B cell (primary cell): ENCODE data around the gene C19orf53. TPM values are rescaled to one million over a fixed set of nuclear protein-coding genes. Genes with fewer than 3 reads are reported as not detected.

ENCODE experiments used
- ATAC-seq: fragments of 200-7000 bp; cut with Tn5 transposase; one replicate; pipeline ENCODE4 v1.10.0; 2021; ENCODE audit warnings: low read depth, mild to moderate bottlenecking, moderate number of reproducible peaks, moderate library complexity
- CTCF ChIA-PET: fragments of 350-600 bp; sonication (Branson Sonifier 250); formaldehyde crosslinking; loops from one replicate; lab custom pipeline; 2021; ENCODE audit warnings: antibody characterized with exemption, inconsistent platforms; lab: Charles Lee
- POLR2A ChIA-PET: fragments of 350-600 bp; sonication (Branson Sonifier 250); formaldehyde crosslinking; loops from one replicate; lab custom pipeline; 2021; ENCODE audit warnings: antibody characterized with exemption; lab: Charles Lee
- DNase-seq: peaks from one replicate; pipeline ENCODE4 v3.0.0; 2013
- H2AFZ ChIP-seq: 2 replicates; pipeline ENCODE4 v1.6.1; 2012; ENCODE audit warnings: mild to moderate bottlenecking, low read depth, low read length; ENCODE audit not compliant: insufficient read depth, poor library complexity, severe bottlenecking
- H3K27ac ChIP-seq, 2 donors: 1 replicate in 1 of 2; 2 replicates in 1 of 2; pipeline ENCODE4 v1.5.1; 2012 to 2013; ENCODE audit warnings: low read length in 2 of 2, mild to moderate bottlenecking in 2 of 2, moderate library complexity in 1 of 2
- H3K27me3 ChIP-seq, 4 experiments: fragments of 200-600 bp in 1 of 4; sonication (generic) in 1 of 4; replicated peaks in 1 of 4; 1 replicate in 2 of 4; 2 replicates in 2 of 4; pipeline versions ENCODE4 v1.6.1 to v1.7.0; 2013 to 2016; ENCODE audit warnings: low read length in 3 of 4, mild to moderate bottlenecking in 2 of 4, mixed read lengths in 1 of 4, moderate library complexity in 1 of 4; ENCODE audit not compliant: insufficient read depth in 4 of 4, control insufficient read depth in 3 of 4; ENCODE audit errors: control extremely low read depth in 1 of 4
- H3K36me3 ChIP-seq, 2 experiments: replicated peaks in 1 of 2; 1 replicate in 1 of 2; 2 replicates in 1 of 2; pipeline versions ENCODE4 v1.6.1 to v1.7.1; 2013; ENCODE audit warnings: low read length in 1 of 2; ENCODE audit not compliant: insufficient read depth in 2 of 2, control insufficient read depth in 1 of 2; ENCODE audit errors: control extremely low read depth in 1 of 2, extremely low read depth in 1 of 2
- H3K4me1 ChIP-seq, 2 donors: fragments of 200-600 bp in 1 of 2; sonication (generic) in 1 of 2; 1 replicate in 1 of 2; 2 replicates in 1 of 2; pipeline versions ENCODE4 v1.5.1 to v1.6.1; 2013 to 2017; ENCODE audit warnings: low read length in 2 of 2; ENCODE audit not compliant: control insufficient read depth in 2 of 2, insufficient read depth in 2 of 2
- H3K4me2 ChIP-seq: replicated peaks from 2 replicates; pipeline ENCODE3; 2012; ENCODE audit warnings: mild to moderate bottlenecking, low read depth, low read length; ENCODE audit not compliant: poor library complexity, severe bottlenecking
- H3K4me3 ChIP-seq, 5 experiments: fragments of 200-600 bp in 1 of 5; sonication (generic) in 1 of 5; 1 replicate in 3 of 5; 2 replicates in 2 of 5; pipeline versions ENCODE4 v1.5.1 to v1.7.0; 2011 to 2016; ENCODE audit warnings: low read length in 4 of 5, mild to moderate bottlenecking in 4 of 5, low read depth in 2 of 5, control low read depth in 1 of 5, moderate library complexity in 1 of 5; ENCODE audit not compliant: insufficient read depth in 1 of 5; ENCODE audit errors: control extremely low read depth in 1 of 5, extremely low read depth in 1 of 5
- H3K79me2 ChIP-seq: fragments of 200-600 bp; sonication (generic); one replicate; pipeline ENCODE4 v1.6.0; 2016; ENCODE audit warnings: low read length; ENCODE audit not compliant: control insufficient read depth, insufficient read depth
- H3K9ac ChIP-seq: fragments of 200-600 bp; sonication (generic); 2 replicates; pipeline ENCODE4 v1.6.1; 2017; ENCODE audit warnings: mild to moderate bottlenecking, low read length, moderate library complexity
- H3K9me3 ChIP-seq, 3 donors: one replicate each; pipeline versions ENCODE4 v1.6.1 to v1.7.1; 2013; ENCODE audit warnings: low read length in 2 of 3; ENCODE audit not compliant: control insufficient read depth in 2 of 3, insufficient read depth in 1 of 3; ENCODE audit errors: control extremely low read depth in 1 of 3
- H4K20me1 ChIP-seq: 2 replicates; pipeline ENCODE4 v1.6.0; 2012; ENCODE audit warnings: mild to moderate bottlenecking, low read length; ENCODE audit not compliant: insufficient read depth, control insufficient read depth, poor library complexity, severe bottlenecking
- H3K27ac Mint-ChIP-seq: one replicate; pipeline ENCODE4 v1.8.0; 2021; ENCODE audit warnings: mixed read lengths
- H3K27me3 Mint-ChIP-seq: one replicate; pipeline ENCODE4 v1.8.0; 2021; ENCODE audit warnings: mixed read lengths
- H3K4me1 Mint-ChIP-seq: one replicate; pipeline ENCODE4 v1.8.0; 2021; ENCODE audit warnings: mixed read lengths
- H3K4me3 Mint-ChIP-seq: one replicate; pipeline ENCODE4 v1.8.0; 2021; ENCODE audit warnings: mixed read lengths
- H3K9me3 Mint-ChIP-seq: one replicate; pipeline ENCODE4 v1.8.0; 2022; ENCODE audit warnings: mixed read lengths; ENCODE audit not compliant: insufficient read depth
- EZH2 ChIP-seq: IDR thresholded peaks from 2 replicates; pipeline ENCODE4 v1.6.1; 2012; ENCODE audit warnings: borderline replicate concordance, low read depth, mild to moderate bottlenecking, moderate library complexity, low read length; ENCODE audit not compliant: insufficient read depth, poor library complexity, severe bottlenecking
- WGBS: methylation state at CpG from one replicate; pipeline ENCODE4 v1.1.5; 2013; ENCODE audit warnings: missing lambda C conversion rate; ENCODE audit not compliant: insufficient coverage; 5-methylcytosine and 5-hydroxymethylcytosine counted together
- intact Hi-C: fragments of 100-400 bp; cut with micrococcal nuclease; formaldehyde crosslinking; loops from one replicate; pipeline ENCODE4 v1.10.0; 2022
- polyA plus RNA-seq: library from polyadenylated mRNA; depleted of rRNA; stranded (reverse); fragments of >200 nt; gene quantifications from 2 replicates; pipeline ENCODE4 v1.2.3, GENCODE V29; 2012
- total RNA-seq, 2 donors: library from RNA; stranded (reverse); fragments of 120-200 nt in 1 of 2; gene quantifications; 1 replicate in 1 of 2; 2 replicates in 1 of 2; pipeline versions ENCODE4 v1.2.3 to v1.2.4, GENCODE V29; 2013 to 2022
- TF ChIP-seq, protein P1 (sequence below): fragments of 200-600 bp; IDR thresholded peaks from one replicate; pipeline ENCODE4 v1.8.0; 2022; ENCODE audit warnings: antibody characterized with exemption, mild to moderate bottlenecking

The C19orf53 gene
- total and polyA plus RNA-seq, 2 donors (not counting 1 experiment from before 2014, with no cell fraction given): 62.5 to 110 TPM

DNA sequence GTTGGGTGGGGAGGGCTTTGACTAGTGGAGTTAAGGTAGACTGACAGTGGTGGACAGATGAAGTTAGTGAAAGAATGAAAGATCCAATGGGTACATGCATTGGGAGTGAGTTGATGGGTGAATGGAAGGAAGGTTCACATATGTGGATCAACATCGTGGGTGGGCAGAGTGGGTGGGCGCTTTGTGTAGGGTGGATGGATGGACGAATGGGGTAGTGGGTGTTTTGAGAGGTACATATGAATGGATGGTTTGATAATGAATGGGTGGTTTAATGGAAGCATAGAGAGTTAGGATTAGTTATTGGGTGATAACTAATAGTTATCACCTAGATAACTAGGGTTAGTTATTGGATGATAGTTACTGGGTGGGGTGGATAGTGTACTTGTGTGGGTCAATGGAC is 32.5 kb downstream of the C19orf53 start:
- H3K9ac ChIP-seq: no peak overlapping the region
- POLR2A ChIA-PET: no interaction called here
- no peaks in the 10 kb centered on the region for H3K27me3 ChIP-seq
- peaks cover 3 to 10% of the 10 kb centered on the region in 2 experiments for H3K36me3 ChIP-seq
- no peak for ATAC-seq
- H3K9me3 ChIP-seq: no peaks in the 10 kb centered on the region
- CTCF ChIA-PET: interaction anchor here (0.6 kb wide), 1 partner anchor 55 kb away, joined by 4 read pairs; no protein-coding TSS in a partner anchor
- 70% methylated on average over 3 of the region's 3 CpGs for WGBS
- no peak overlapping the region for H3K4me3 ChIP-seq
- H3K4me2 ChIP-seq: no peak overlapping the region
- H3K27ac ChIP-seq: no peak overlapping the region
- H3K27me3 Mint-ChIP-seq: no peaks in the 10 kb centered on the region
- H3K79me2 ChIP-seq: no peaks in the 10 kb centered on the region
- no peaks in the 10 kb centered on the region for H3K4me1 ChIP-seq
- no peak overlapping the region for H3K4me3 Mint-ChIP-seq
- no peak overlapping the region for H3K27ac Mint-ChIP-seq
- no peak for TF ChIP-seq EZH2
- TF ChIP-seq, protein P1, sequence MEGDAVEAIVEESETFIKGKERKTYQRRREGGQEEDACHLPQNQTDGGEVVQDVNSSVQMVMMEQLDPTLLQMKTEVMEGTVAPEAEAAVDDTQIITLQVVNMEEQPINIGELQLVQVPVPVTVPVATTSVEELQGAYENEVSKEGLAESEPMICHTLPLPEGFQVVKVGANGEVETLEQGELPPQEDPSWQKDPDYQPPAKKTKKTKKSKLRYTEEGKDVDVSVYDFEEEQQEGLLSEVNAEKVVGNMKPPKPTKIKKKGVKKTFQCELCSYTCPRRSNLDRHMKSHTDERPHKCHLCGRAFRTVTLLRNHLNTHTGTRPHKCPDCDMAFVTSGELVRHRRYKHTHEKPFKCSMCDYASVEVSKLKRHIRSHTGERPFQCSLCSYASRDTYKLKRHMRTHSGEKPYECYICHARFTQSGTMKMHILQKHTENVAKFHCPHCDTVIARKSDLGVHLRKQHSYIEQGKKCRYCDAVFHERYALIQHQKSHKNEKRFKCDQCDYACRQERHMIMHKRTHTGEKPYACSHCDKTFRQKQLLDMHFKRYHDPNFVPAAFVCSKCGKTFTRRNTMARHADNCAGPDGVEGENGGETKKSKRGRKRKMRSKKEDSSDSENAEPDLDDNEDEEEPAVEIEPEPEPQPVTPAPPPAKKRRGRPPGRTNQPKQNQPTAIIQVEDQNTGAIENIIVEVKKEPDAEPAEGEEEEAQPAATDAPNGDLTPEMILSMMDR: no peak
- no peak for DNase-seq
- no peaks in the 10 kb centered on the region for H3K9me3 Mint-ChIP-seq
- no peak overlapping the region for H2AFZ ChIP-seq
- intact Hi-C loops: no loop called here
- no peaks in the 10 kb centered on the region for H3K4me1 Mint-ChIP-seq
- H4K20me1 ChIP-seq: no peaks in the 10 kb centered on the region

DNA sequence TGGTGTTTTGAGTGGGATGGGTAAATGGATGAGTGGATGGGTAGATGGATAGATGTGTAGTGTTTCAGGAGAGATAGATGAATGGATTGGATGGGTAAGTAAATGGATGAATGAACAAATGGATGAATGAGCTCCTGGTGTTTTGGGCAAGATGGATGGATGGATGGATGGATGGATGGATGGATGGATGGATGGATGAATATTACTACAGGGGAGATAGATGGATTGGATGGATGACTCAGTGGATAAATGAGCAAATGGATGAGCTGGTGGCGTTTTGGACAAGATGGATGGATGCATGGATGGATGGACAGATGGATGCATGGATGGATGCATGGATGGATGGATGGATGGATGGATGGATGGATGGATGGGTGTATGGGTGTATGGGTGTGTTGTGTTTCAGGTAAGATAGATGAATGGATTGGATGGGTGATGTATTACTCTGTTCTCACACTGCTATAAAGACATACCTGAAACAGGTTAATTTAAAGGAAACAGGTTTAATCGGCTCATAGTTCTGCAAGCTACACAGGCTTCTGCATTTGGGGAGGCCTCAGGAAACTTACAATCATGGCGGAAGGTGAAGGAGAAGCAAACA is 33.3 kb downstream of the C19orf53 start:
- Histone ChIP-seq H3K4me2 (no peak overlapping the region), H3K27ac (no peak overlapping the region), H3K27me3 (no peaks in the 10 kb centered on the region), H3K4me3 (no peak overlapping the region), H3K36me3 (peaks cover 3 to 10% of the 10 kb centered on the region in 2 experiments), H3K4me1 (no peaks in the 10 kb centered on the region), H3K9ac (no peak overlapping the region), H3K9me3 (no peaks in the 10 kb centered on the region), H4K20me1 (no peaks in the 10 kb centered on the region), H2AFZ (no peak overlapping the region), H3K79me2 (no peaks in the 10 kb centered on the region)
- Mint-ChIP-seq H3K27me3 (no peaks in the 10 kb centered on the region), H3K27ac (no peak overlapping the region), H3K4me1 (no peaks in the 10 kb centered on the region), H3K9me3 (no peaks in the 10 kb centered on the region), H3K4me3 (no peak overlapping the region)
- POLR2A ChIA-PET: no interaction called here
- ATAC-seq: no peak
- CTCF ChIA-PET: no interaction called here
- whole genome bisulfite sequencing: 85% methylated on average over 3 of the region's 3 CpGs
- DNase-seq: no peak
- intact Hi-C loops: no loop called here
- TF ChIP-seq, protein P1: no peak
- no peak for TF ChIP-seq EZH2
